Measurements from ENCODE around the gene BCL2L12.

- no peak for TF ChIP-seq ARNT (IDR thresholded peaks at IDR 0.05)
- TF ChIP-seq SP1 (IDR thresholded peaks at IDR 0.05): no peak
- no peak for TF ChIP-seq SUZ12 (IDR thresholded peaks at IDR 0.05)
- TF ChIP-seq L3MBTL2 (conservative IDR thresholded peaks at IDR 0.05): no peak
- TF ChIP-seq PKNOX1 (IDR thresholded peaks at IDR 0.05): no peak
- TF ChIP-seq BHLHE40 (IDR thresholded peaks at IDR 0.05; ENCODE audit: borderline replicate concordance): no peak
These were observed 44.7 kb downstream of the BCL2L12 start for GRCh38 chr19:49710372-49710951.
